HFFc6 (cell line): ENCODE results near the gene IL23R. TPM values are rescaled to one million over a fixed set of nuclear protein-coding genes. Genes with fewer than 3 reads are reported as not detected.

Experiments
- DNase-seq: peaks from one replicate; pipeline ENCODE4 v3.0.0-alpha.2; 2018
- H3K27ac Mint-ChIP-seq: 2 replicates; pipeline ENCODE4 v1.8.0; 2020; ENCODE audit warnings: mild to moderate bottlenecking, mixed read lengths
- H3K27me3 Mint-ChIP-seq: 2 replicates; pipeline ENCODE4 v1.8.0; 2021; ENCODE audit warnings: mild to moderate bottlenecking, moderate library complexity, mixed read lengths; ENCODE audit not compliant: insufficient read depth
- H3K36me3 Mint-ChIP-seq: 2 replicates; pipeline ENCODE4 v1.8.0; 2021; ENCODE audit warnings: low read depth, mixed read lengths
- H3K4me1 Mint-ChIP-seq: 2 replicates; pipeline ENCODE4 v1.8.0; 2020; ENCODE audit warnings: low read depth, mixed read lengths
- H3K4me3 Mint-ChIP-seq: 2 replicates; pipeline ENCODE4 v1.8.0; 2020; ENCODE audit warnings: mild to moderate bottlenecking, moderate library complexity, mixed read lengths
- H3K9me3 Mint-ChIP-seq: 2 replicates; pipeline ENCODE4 v1.8.0; 2020; ENCODE audit warnings: mild to moderate bottlenecking, mixed read lengths
- CTCF ChIP-seq: fragments of 200-600 bp; sonication (generic); IDR thresholded peaks from 2 replicates; pipeline ENCODE4 v1.5.0; 2021; ENCODE audit warnings: antibody characterized with exemption, mild to moderate bottlenecking
- total RNA-seq, 6 experiments: library from RNA; stranded (reverse); fragmentation: NEBNext Ultra II Directional; extraction: Animal tissue kit (Norgen Biotek cat#: 25700); gene quantifications; 2 replicates in 1 of 6; 3 replicates in 5 of 6; pipeline ENCODE4 v1.2.3, GENCODE V29; 2021

The IL23R gene
- total RNA-seq, 6 experiments from 2014 or later, result not detected

GRCh38 chr1:67239738-67240137 is 73.5 kb downstream of the IL23R start:
- peaks cover 22% of the 10 kb centered on the region for H3K27me3 Mint-ChIP-seq
- H3K9me3 Mint-ChIP-seq, result no peaks in the 10 kb centered on the region
- H3K4me1 Mint-ChIP-seq, result no peaks in the 10 kb centered on the region
- no peaks in the 10 kb centered on the region for H3K36me3 Mint-ChIP-seq
- no peak overlapping the region for H3K27ac Mint-ChIP-seq
- no peak overlapping the region for H3K4me3 Mint-ChIP-seq
- no peak for DNase-seq
- no peak for TF ChIP-seq CTCF

GRCh38 chr1:67241200-67241746 is 75.0 kb downstream of the IL23R start:
- H3K4me1 Mint-ChIP-seq, result no peaks in the 10 kb centered on the region

GRCh38 chr1:67242016-67242415 is 75.8 kb downstream of the IL23R start:
- no peak for TF ChIP-seq CTCF
- Mint-ChIP-seq H3K27ac (no peak overlapping the region), H3K27me3 (peaks cover 18% of the 10 kb centered on the region), H3K36me3 (no peaks in the 10 kb centered on the region), H3K4me3 (no peak overlapping the region), H3K4me1 (no peaks in the 10 kb centered on the region), H3K9me3 (no peaks in the 10 kb centered on the region)
- no peak for DNase-seq

More at GRCh38 chr1:67241200-67241746, 75.0 kb downstream of the IL23R start:
- Mint-ChIP-seq H3K27me3 (peaks cover 17% of the 10 kb centered on the region), H3K27ac (no peak overlapping the region), H3K36me3 (no peaks in the 10 kb centered on the region), H3K9me3 (no peaks in the 10 kb centered on the region), H3K4me3 (no peak overlapping the region)
- no peak for TF ChIP-seq CTCF
- no peak for DNase-seq

GRCh38 chr1:67250051-67250653 is 83.9 kb downstream of the IL23R start:
- TF ChIP-seq CTCF, result no peak
- Mint-ChIP-seq H3K27ac (no peak overlapping the region), H3K4me3 (no peak overlapping the region), H3K9me3 (peaks cover 14% of the 10 kb centered on the region), H3K4me1 (no peaks in the 10 kb centered on the region), H3K27me3 (peaks cover 13% of the 10 kb centered on the region), H3K36me3 (peaks cover 11% of the 10 kb centered on the region; the same call in 1 of the 2 replicates)
- no peak for DNase-seq

GRCh38 chr1:67256291-67257172 is 90.3 kb downstream of the IL23R start:
- Mint-ChIP-seq H3K9me3 (no peaks in the 10 kb centered on the region), H3K4me3 (no peak overlapping the region), H3K4me1 (no peaks in the 10 kb centered on the region), H3K27ac (no peak overlapping the region), H3K36me3 (no peaks in the 10 kb centered on the region), H3K27me3 (peaks cover 8% of the 10 kb centered on the region; the same call in 1 of the 2 replicates)
- no peak for DNase-seq
- TF ChIP-seq CTCF, result no peak
